ENCODE measurements around the gene ZC3H7B.

The ZC3H7B gene

GRCh38 chr22:41260871-41261270, 40.5 kb upstream of the ZC3H7B start:
- no peak overlapping the region for H3K4me3 ChIP-seq (ENCODE audit: low read depth, low read length)
- TF ChIP-seq CTCF (IDR thresholded peaks at IDR 0.05; ENCODE audit: borderline replicate concordance, insufficient read depth, low read depth, low read length), result no peak

- H3K4me3 ChIP-seq (ENCODE audit: low read depth, low read length), result no peak overlapping the region
- no peak for TF ChIP-seq CTCF (IDR thresholded peaks at IDR 0.05; ENCODE audit: borderline replicate concordance, insufficient read depth, low read depth, low read length)
Observed at GRCh38 chr22:41261541-41262249, 39.6 kb upstream of the ZC3H7B start.

GRCh38 chr22:41262250-41262765, 39.0 kb upstream of the ZC3H7B start:
- TF ChIP-seq CTCF (IDR thresholded peaks at IDR 0.05; ENCODE audit: borderline replicate concordance, insufficient read depth, low read depth, low read length), result no peak
- H3K4me3 ChIP-seq (ENCODE audit: low read depth, low read length), result no peak overlapping the region

- H3K4me3 ChIP-seq (ENCODE audit: low read depth, low read length), result no peak overlapping the region
- no peak for TF ChIP-seq CTCF (IDR thresholded peaks at IDR 0.05; ENCODE audit: borderline replicate concordance, insufficient read depth, low read depth, low read length)
Observed at GRCh38 chr22:41263704-41264103, 37.6 kb upstream of the ZC3H7B start.

GRCh38 chr22:41264408-41264941, 36.9 kb upstream of the ZC3H7B start:
- no peak for TF ChIP-seq CTCF (IDR thresholded peaks at IDR 0.05; ENCODE audit: borderline replicate concordance, insufficient read depth, low read depth, low read length)

GRCh38 chr22:41267958-41268357, 33.4 kb upstream of the ZC3H7B start:
- no peak for TF ChIP-seq CTCF (IDR thresholded peaks at IDR 0.05; ENCODE audit: borderline replicate concordance, insufficient read depth, low read depth, low read length)
- no peak overlapping the region for H3K4me3 ChIP-seq (ENCODE audit: low read depth, low read length)

More at GRCh38 chr22:41264408-41264941, 36.9 kb upstream of the ZC3H7B start:
- H3K4me3 ChIP-seq (ENCODE audit: low read depth, low read length), result no peak overlapping the region

GRCh38 chr22:41271787-41272186, 29.5 kb upstream of the ZC3H7B start:
- TF ChIP-seq CTCF (IDR thresholded peaks at IDR 0.05; ENCODE audit: borderline replicate concordance, insufficient read depth, low read depth, low read length), result no peak
- no peak overlapping the region for H3K4me3 ChIP-seq (ENCODE audit: low read depth, low read length)
